SU-DHL-6 (cell line): ENCODE measurements around the gene CSF2.

ENCODE experiments used
- H2AFZ ChIP-seq: fragments of 200-600 bp; sonication (generic); 2 replicates; pipeline ENCODE4 v1.6.1; 2014; ENCODE audit warnings: low read depth, mild to moderate bottlenecking, moderate library complexity, mixed read lengths, antibody characterized with exemption, low read length; ENCODE audit not compliant: severe bottlenecking
- H3F3A ChIP-seq: fragments of 200-600 bp; shearing (Covaris generic); 2 replicates; pipeline ENCODE4 v1.6.0; 2016; ENCODE audit warnings: antibody characterized with exemption, mild to moderate bottlenecking; ENCODE audit not compliant: insufficient read depth
- H3K27ac ChIP-seq: fragments of 200-600 bp; sonication (generic); 2 replicates; pipeline ENCODE4 v1.5.1; 2016; ENCODE audit warnings: low read depth, mild to moderate bottlenecking, low read length, moderate library complexity, mixed read lengths
- H3K27me3 ChIP-seq: fragments of 200-600 bp; sonication (generic), shearing (Covaris generic); 2 replicates; pipeline ENCODE4 v1.6.0; 2014; ENCODE audit warnings: mild to moderate bottlenecking, low read length
- H3K36me3 ChIP-seq: fragments of 200-600 bp; sonication (generic); 2 replicates; pipeline ENCODE4 v1.6.1; 2014; ENCODE audit warnings: mild to moderate bottlenecking, low read length, mixed read lengths
- H3K4me2 ChIP-seq: fragments of 300-600, 200-600 bp; shearing (Covaris generic), sonication (generic); 2 replicates; pipeline ENCODE4 v1.6.0; 2014; ENCODE audit warnings: low read length, low read depth, mild to moderate bottlenecking; ENCODE audit not compliant: poor library complexity, severe bottlenecking
- H3K4me3 ChIP-seq: fragments of 200-600 bp; sonication (generic); 2 replicates; pipeline ENCODE4 v1.5.1; 2014; ENCODE audit warnings: antibody characterized with exemption, low read length, mild to moderate bottlenecking, mixed read lengths; ENCODE audit not compliant: insufficient read depth, poor library complexity, severe bottlenecking
- H3K79me2 ChIP-seq: fragments of 200-600 bp; sonication (generic); 2 replicates; pipeline ENCODE4 v1.6.1; 2014; ENCODE audit warnings: mild to moderate bottlenecking, low read length, moderate library complexity; ENCODE audit not compliant: insufficient read depth
- H3K9ac ChIP-seq: fragments of 200-600 bp; sonication (generic); 2 replicates; pipeline ENCODE4 v1.7.0; 2014; ENCODE audit warnings: mild to moderate bottlenecking, low read length
- H3K9me2 ChIP-seq: fragments of 200-600 bp; sonication (generic); replicated peaks from 2 replicates; pipeline ENCODE4 v1.6.1; 2014; ENCODE audit warnings: low read length; ENCODE audit not compliant: insufficient read depth
- H3K9me3 ChIP-seq: fragments of 200-600 bp; sonication (generic); 2 replicates; pipeline ENCODE4 v1.6.1; 2014; ENCODE audit warnings: low read length, mixed read lengths; ENCODE audit not compliant: insufficient read depth
- H4K20me1 ChIP-seq: fragments of 200-600 bp; sonication (generic); 2 replicates; pipeline ENCODE4 v1.6.1; 2014; ENCODE audit warnings: low read depth, mild to moderate bottlenecking, antibody characterized with exemption, low read length, moderate library complexity, mixed read lengths
- EZH2phosphoT487 ChIP-seq: fragments of 200-600 bp; sonication (generic), shearing (Covaris generic); conservative IDR thresholded peaks from 2 replicates; pipeline ENCODE4 v1.6.1; 2018; ENCODE audit warnings: mild to moderate bottlenecking, antibody characterized with exemption, low read length, moderate library complexity, mixed read lengths
- TF ChIP-seq, protein P1 (sequence below): fragments of 200-600 bp; sonication (generic); IDR thresholded peaks from one replicate; pipeline ENCODE4 v1.5.1; 2017; ENCODE audit warnings: antibody characterized with exemption, mild to moderate bottlenecking, low read length, moderate library complexity; ENCODE audit not compliant: insufficient read depth, poor library complexity, severe bottlenecking

The CSF2 gene

DNA sequence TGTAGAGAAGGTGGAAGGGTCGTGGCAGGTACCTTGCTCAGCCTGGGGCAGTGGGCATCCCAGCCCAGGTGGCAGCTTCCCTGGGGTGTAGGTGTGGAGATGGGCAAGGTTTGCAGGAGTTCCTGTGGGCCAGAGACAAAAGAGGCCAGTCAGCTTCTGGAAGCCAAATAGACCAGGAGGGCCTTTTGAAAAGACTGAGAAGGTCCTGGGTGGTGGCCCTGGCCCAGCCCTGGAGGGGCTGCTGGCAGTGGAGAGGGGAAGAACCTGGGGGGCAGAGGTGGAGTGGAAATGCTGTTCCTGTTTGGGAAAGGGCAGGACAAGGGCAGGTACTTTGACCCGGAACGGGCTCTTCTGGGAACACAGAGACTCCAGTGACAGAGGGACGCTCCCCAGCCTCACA lies 20.1 kb upstream of the CSF2 start:
- Histone ChIP-seq H3K27ac (no peak overlapping the region), H3K4me2 (no peak overlapping the region), H4K20me1 (no peaks in the 10 kb centered on the region), H3K4me3 (no peak overlapping the region), H3K9me2 (no peaks in the 10 kb centered on the region), H3K36me3 (no peaks in the 10 kb centered on the region), H3K9me3 (no peaks in the 10 kb centered on the region), H3K79me2 (no peaks in the 10 kb centered on the region), H3F3A (no peaks in the 10 kb centered on the region), H2AFZ (no peak overlapping the region), H3K27me3 (no peaks in the 10 kb centered on the region), H3K9ac (no peak overlapping the region)
- no peak for TF ChIP-seq EZH2phosphoT487
- TF ChIP-seq, protein P1, sequence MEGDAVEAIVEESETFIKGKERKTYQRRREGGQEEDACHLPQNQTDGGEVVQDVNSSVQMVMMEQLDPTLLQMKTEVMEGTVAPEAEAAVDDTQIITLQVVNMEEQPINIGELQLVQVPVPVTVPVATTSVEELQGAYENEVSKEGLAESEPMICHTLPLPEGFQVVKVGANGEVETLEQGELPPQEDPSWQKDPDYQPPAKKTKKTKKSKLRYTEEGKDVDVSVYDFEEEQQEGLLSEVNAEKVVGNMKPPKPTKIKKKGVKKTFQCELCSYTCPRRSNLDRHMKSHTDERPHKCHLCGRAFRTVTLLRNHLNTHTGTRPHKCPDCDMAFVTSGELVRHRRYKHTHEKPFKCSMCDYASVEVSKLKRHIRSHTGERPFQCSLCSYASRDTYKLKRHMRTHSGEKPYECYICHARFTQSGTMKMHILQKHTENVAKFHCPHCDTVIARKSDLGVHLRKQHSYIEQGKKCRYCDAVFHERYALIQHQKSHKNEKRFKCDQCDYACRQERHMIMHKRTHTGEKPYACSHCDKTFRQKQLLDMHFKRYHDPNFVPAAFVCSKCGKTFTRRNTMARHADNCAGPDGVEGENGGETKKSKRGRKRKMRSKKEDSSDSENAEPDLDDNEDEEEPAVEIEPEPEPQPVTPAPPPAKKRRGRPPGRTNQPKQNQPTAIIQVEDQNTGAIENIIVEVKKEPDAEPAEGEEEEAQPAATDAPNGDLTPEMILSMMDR = no peak

DNA sequence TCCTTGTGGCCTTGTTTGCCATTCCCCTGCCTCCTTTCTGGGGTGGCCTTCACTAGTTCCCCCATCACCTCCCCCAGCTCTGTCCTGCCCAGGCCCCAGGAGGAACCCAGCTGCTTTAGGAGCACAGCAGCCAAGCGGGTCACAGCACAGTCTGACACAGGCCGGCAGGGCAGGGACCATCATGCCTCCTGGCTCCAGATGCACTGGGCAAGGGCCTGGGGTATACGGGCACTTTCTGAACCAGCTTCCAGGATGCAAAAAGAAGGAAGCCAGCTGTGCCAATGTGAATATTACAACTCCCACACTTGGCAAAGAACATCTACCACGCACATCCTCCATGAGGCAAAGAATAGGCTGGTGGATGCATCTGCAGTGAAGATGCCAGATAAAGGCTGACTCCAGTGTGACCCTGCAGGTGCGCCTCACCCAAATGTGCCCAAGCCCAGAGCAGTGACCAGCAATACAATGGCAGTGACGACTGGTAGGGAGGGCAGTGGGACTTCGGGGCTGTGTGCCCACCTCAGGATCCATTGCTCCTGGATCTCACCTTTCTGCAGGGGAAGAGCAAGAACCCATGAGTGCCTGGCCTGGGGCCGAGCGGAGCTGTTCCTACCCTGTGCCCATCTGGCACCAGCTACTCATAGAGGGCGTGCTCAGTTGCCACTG lies 19.4 kb upstream of the CSF2 start:
- H3K9me2 ChIP-seq = no peaks in the 10 kb centered on the region
- H3K79me2 ChIP-seq = no peaks in the 10 kb centered on the region
- H3K4me2 ChIP-seq = no peak overlapping the region
- H3K9me3 ChIP-seq = no peaks in the 10 kb centered on the region
- H2AFZ ChIP-seq = no peak overlapping the region
- H3K27me3 ChIP-seq = no peaks in the 10 kb centered on the region
- no peaks in the 10 kb centered on the region for H3F3A ChIP-seq
- no peak for TF ChIP-seq EZH2phosphoT487
- TF ChIP-seq, protein P1 = no peak
- H3K27ac ChIP-seq = no peak overlapping the region
- H3K4me3 ChIP-seq = no peak overlapping the region
- H3K36me3 ChIP-seq = no peaks in the 10 kb centered on the region
- no peaks in the 10 kb centered on the region for H4K20me1 ChIP-seq
- no peak overlapping the region for H3K9ac ChIP-seq

DNA sequence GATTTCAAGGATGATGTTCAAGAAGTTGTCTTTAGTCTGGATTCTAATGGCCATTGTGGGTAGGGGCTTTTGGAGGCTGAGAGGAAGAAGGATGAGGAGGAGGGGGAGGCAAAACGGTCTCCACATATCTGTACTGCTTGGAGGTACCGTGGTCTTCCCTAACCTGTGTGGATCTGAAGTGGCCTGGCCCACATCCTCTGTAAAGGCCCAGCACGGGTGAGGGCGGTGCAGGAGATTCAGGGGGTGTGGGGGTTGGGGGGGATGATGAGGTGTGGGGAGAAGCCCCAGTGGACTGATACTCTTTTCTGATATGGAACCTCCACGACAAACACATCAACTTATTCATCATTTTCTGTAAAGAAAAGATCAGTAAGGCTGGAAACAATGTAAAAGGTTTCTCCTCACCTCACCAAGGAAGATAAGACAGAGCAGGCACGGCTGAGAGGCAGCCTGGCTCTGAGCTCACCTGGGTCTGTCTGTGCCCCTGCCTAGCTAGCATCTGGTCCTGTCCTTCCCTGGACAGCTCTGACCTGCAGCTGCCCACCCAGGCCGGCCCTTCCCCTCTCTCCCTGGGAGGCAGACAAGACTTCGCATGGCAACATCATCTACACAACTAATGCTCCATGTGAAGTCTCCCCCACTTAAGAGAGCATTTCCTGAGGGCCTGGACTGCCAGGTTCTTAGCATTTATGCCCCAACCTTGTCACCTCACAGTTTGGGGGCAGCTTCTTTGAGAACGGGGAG lies 18.7 kb upstream of the CSF2 start:
- no peaks in the 10 kb centered on the region for H3K79me2 ChIP-seq
- no peaks in the 10 kb centered on the region for H4K20me1 ChIP-seq
- no peaks in the 10 kb centered on the region for H3F3A ChIP-seq
- no peaks in the 10 kb centered on the region for H3K9me2 ChIP-seq
- no peak overlapping the region for H3K27ac ChIP-seq
- H3K27me3 ChIP-seq = no peaks in the 10 kb centered on the region
- H3K4me2 ChIP-seq = no peak overlapping the region
- H3K9me3 ChIP-seq = no peaks in the 10 kb centered on the region
- no peak overlapping the region for H3K9ac ChIP-seq
- H3K36me3 ChIP-seq = no peaks in the 10 kb centered on the region
- H2AFZ ChIP-seq = no peak overlapping the region
- H3K4me3 ChIP-seq = no peak overlapping the region
- TF ChIP-seq, protein P1 = no peak
- no peak for TF ChIP-seq EZH2phosphoT487
